ENCODE data around the gene RSPH9.

GRCh38 chr6:43629104-43629504 is 15.7 kb upstream of the RSPH9 start, which contains the start of gene GTPBP2:
- TF ChIP-seq, protein P1, sequence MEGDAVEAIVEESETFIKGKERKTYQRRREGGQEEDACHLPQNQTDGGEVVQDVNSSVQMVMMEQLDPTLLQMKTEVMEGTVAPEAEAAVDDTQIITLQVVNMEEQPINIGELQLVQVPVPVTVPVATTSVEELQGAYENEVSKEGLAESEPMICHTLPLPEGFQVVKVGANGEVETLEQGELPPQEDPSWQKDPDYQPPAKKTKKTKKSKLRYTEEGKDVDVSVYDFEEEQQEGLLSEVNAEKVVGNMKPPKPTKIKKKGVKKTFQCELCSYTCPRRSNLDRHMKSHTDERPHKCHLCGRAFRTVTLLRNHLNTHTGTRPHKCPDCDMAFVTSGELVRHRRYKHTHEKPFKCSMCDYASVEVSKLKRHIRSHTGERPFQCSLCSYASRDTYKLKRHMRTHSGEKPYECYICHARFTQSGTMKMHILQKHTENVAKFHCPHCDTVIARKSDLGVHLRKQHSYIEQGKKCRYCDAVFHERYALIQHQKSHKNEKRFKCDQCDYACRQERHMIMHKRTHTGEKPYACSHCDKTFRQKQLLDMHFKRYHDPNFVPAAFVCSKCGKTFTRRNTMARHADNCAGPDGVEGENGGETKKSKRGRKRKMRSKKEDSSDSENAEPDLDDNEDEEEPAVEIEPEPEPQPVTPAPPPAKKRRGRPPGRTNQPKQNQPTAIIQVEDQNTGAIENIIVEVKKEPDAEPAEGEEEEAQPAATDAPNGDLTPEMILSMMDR (IDR thresholded peaks at IDR 0.05), result no peak
- TF ChIP-seq POLR2A (IDR thresholded peaks at IDR 0.05), result no peak
- TF ChIP-seq EP300 (IDR thresholded peaks at IDR 0.05), result no peak

Measured in suprapubic skin (tissue), 3 donors.